ENCODE results near the gene AQP12A. TPM values are rescaled to one million over a fixed set of nuclear protein-coding genes. Genes with fewer than 3 reads are reported as not detected.

AQP12A gene
- total RNA-seq, 1 experiment from 2014 or later: not detected

DNA sequence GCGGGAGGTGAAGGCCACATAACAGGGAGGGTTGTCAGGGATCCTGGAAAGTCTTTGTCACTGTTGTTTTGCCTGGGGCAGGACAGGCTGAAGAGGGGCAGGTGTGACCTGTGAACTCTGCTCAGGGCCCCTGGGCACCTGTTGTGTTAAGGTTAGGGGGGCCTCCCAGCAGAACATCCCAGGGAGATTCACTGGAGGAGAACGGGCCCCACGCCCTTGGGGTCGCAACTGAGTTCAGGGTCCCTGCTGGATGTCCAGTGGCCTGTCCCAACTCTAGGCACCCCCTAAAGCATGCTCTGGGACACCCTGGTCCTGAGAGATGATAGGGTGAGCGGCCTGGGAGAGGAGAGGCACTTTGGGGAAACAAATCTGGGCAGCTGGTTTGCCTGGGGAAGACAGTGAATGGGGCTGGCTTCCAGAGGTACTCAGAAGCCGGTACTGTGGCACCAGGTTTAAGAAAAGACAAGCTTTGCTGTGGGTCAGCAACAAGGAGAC is 43.5 kb upstream of the AQP12A start:
- Histone ChIP-seq H3K4me2 (ENCODE audit: low read length) (no peak overlapping the region), H2AFZ (ENCODE audit: low read length) (no peak overlapping the region), H3K27me3 (ENCODE audit: low read length) (peaks cover 57% of the 10 kb centered on the region), H3F3A (ENCODE audit: low read length, unreplicated experiment) (no peaks in the 10 kb centered on the region), H3K79me2 (ENCODE audit: low read length) (no peaks in the 10 kb centered on the region), H4K20me1 (ENCODE audit: low read length) (no peaks in the 10 kb centered on the region), H3K36me3 (ENCODE audit: low read depth, low read length) (no peaks in the 10 kb centered on the region), H3K9ac (ENCODE audit: low read length) (no peak overlapping the region), H3K27ac (ENCODE audit: low read length) (no peak overlapping the region), H3K4me1 (ENCODE audit: insufficient read depth, low read length) (no peaks in the 10 kb centered on the region), H3K9me2 (replicated peaks; ENCODE audit: low read length) (no peaks in the 10 kb centered on the region), H3K4me3 (ENCODE audit: low read length) (no peak overlapping the region), H3K9me3 (ENCODE audit: low read length) (no peaks in the 10 kb centered on the region)
- no peak for ATAC-seq
- ChIA-PET CTCF (no interaction called here), POLR2A (ENCODE audit: unreplicated experiment) (no interaction called here)
- no peak for DNase-seq
- BruUV-seq (replicated peaks): no TSS peak
- TF ChIP-seq EZH2 (IDR thresholded peaks at IDR 0.05; ENCODE audit: low read length, unreplicated experiment): no peak
- TF ChIP-seq, protein P1, sequence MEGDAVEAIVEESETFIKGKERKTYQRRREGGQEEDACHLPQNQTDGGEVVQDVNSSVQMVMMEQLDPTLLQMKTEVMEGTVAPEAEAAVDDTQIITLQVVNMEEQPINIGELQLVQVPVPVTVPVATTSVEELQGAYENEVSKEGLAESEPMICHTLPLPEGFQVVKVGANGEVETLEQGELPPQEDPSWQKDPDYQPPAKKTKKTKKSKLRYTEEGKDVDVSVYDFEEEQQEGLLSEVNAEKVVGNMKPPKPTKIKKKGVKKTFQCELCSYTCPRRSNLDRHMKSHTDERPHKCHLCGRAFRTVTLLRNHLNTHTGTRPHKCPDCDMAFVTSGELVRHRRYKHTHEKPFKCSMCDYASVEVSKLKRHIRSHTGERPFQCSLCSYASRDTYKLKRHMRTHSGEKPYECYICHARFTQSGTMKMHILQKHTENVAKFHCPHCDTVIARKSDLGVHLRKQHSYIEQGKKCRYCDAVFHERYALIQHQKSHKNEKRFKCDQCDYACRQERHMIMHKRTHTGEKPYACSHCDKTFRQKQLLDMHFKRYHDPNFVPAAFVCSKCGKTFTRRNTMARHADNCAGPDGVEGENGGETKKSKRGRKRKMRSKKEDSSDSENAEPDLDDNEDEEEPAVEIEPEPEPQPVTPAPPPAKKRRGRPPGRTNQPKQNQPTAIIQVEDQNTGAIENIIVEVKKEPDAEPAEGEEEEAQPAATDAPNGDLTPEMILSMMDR (conservative IDR thresholded peaks at IDR 0.05; ENCODE audit: low read depth, low read length): no peak
- TF ChIP-seq EZH2phosphoT487 (IDR thresholded peaks at IDR 0.05; ENCODE audit: borderline replicate concordance, low read length): no peak
- intact Hi-C loops (cut with micrococcal nuclease): no loop called here

DNA sequence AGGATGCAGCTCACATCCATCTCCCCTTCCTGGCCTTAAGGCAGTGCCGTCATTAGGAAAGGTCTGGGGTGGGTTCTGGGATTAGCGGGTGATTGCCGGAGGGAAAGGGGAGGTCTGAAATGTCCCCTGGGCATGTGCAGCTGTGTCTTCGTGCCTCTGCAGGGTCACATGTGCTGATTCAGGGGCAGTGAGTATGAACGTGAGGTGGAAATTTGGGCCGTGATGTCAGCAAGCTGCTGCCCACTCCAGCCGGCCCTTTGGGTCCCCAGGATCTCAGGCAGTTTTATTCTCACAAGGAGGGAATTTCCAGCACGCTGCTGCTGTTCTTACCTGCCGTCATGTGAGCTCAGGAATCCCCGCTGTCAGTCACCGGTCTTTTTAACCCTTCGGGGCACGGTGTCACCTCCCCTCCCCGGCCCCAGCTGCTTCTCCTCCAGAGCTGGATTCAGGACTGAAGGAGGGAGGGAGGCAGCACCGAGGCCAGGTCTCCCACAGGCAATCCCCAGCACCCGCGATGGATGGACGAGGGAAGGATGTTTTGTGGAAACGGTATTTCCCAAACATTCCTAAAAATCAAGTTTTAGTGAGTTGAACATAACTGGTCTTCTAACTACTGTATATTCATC is 42.9 kb upstream of the AQP12A start:
- TF ChIP-seq EZH2phosphoT487 (IDR thresholded peaks at IDR 0.05; ENCODE audit: borderline replicate concordance, low read length) (no peak), EZH2 (IDR thresholded peaks at IDR 0.05; ENCODE audit: low read length, unreplicated experiment) (no peak)
- TF ChIP-seq, protein P1 (conservative IDR thresholded peaks at IDR 0.05; ENCODE audit: low read depth, low read length): no peak
- H3K4me1 ChIP-seq (ENCODE audit: insufficient read depth, low read length): no peaks in the 10 kb centered on the region
- H3K27ac ChIP-seq (ENCODE audit: low read length): no peak overlapping the region
- no peak overlapping the region for H3K4me3 ChIP-seq (ENCODE audit: low read length)
- CTCF ChIA-PET: no interaction called here
- no peaks in the 10 kb centered on the region for H3K79me2 ChIP-seq (ENCODE audit: low read length)
- H3K4me2 ChIP-seq (ENCODE audit: low read length): no peak overlapping the region
- H3K9ac ChIP-seq (ENCODE audit: low read length): no peak overlapping the region
- no peaks in the 10 kb centered on the region for H3K36me3 ChIP-seq (ENCODE audit: low read depth, low read length)
- no peak for ATAC-seq
- H3K27me3 ChIP-seq (ENCODE audit: low read length): peaks cover 56% of the 10 kb centered on the region
- H3K9me3 ChIP-seq (ENCODE audit: low read length): no peaks in the 10 kb centered on the region
- DNase-seq: no peak
- no peaks in the 10 kb centered on the region for H3F3A ChIP-seq (ENCODE audit: low read length, unreplicated experiment)
- H3K9me2 ChIP-seq (replicated peaks; ENCODE audit: low read length): no peaks in the 10 kb centered on the region
- H4K20me1 ChIP-seq (ENCODE audit: low read length): no peaks in the 10 kb centered on the region
- no TSS peak for BruUV-seq (replicated peaks)
- intact Hi-C loops (cut with micrococcal nuclease): no loop called here
- POLR2A ChIA-PET (ENCODE audit: unreplicated experiment): no interaction called here
- no peak overlapping the region for H2AFZ ChIP-seq (ENCODE audit: low read length)

DNA sequence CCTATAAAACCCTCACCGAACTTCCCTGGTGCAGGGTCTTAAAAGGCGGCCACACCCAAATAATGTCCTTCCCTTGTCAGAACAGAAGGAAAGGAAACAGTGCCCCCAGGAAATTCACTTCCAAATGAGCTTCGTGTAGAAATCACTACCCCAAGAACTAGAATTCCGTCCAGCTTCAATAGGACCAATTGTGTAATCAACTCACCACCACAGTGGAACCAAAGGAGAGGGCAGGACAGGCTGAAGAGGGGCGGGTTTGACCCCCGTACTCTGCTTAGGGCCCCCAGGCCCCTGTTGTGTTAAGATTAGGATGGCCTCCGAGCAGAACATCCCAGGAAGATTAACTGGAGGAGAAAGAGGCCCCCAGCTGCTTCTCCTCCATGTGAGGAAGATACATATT is 42.3 kb upstream of the AQP12A start:
- Histone ChIP-seq H3K79me2 (ENCODE audit: low read length) (no peaks in the 10 kb centered on the region), H3K9me3 (ENCODE audit: low read length) (no peaks in the 10 kb centered on the region), H3F3A (ENCODE audit: low read length, unreplicated experiment) (no peaks in the 10 kb centered on the region), H3K9ac (ENCODE audit: low read length) (no peak overlapping the region), H3K36me3 (ENCODE audit: low read depth, low read length) (no peaks in the 10 kb centered on the region), H3K27me3 (ENCODE audit: low read length) (peaks cover 51% of the 10 kb centered on the region), H3K9me2 (replicated peaks; ENCODE audit: low read length) (no peaks in the 10 kb centered on the region), H3K4me3 (ENCODE audit: low read length) (no peak overlapping the region), H3K4me1 (ENCODE audit: insufficient read depth, low read length) (no peaks in the 10 kb centered on the region), H3K27ac (ENCODE audit: low read length) (no peak overlapping the region), H3K4me2 (ENCODE audit: low read length) (no peak overlapping the region), H4K20me1 (ENCODE audit: low read length) (no peaks in the 10 kb centered on the region), H2AFZ (ENCODE audit: low read length) (no peak overlapping the region)
- intact Hi-C loops (cut with micrococcal nuclease): no loop called here
- ChIA-PET POLR2A (ENCODE audit: unreplicated experiment) (no interaction called here), CTCF (no interaction called here)
- no peak for DNase-seq
- TF ChIP-seq, protein P1 (conservative IDR thresholded peaks at IDR 0.05; ENCODE audit: low read depth, low read length): no peak
- no peak for TF ChIP-seq EZH2 (IDR thresholded peaks at IDR 0.05; ENCODE audit: low read length, unreplicated experiment)
- TF ChIP-seq EZH2phosphoT487 (IDR thresholded peaks at IDR 0.05; ENCODE audit: borderline replicate concordance, low read length): no peak
- no TSS peak for BruUV-seq (replicated peaks)
- no peak for ATAC-seq
